DMS79 treated with DMSO at 0.1 percent for 48 hours (cell line): ENCODE data around the gene ACY1.
"Not testable (repeated sequence)": the region's sequence is repeated elsewhere in the genome, so short reads cannot be mapped to it uniquely, and the experiment has no call there.

ENCODE experiments used
- DNase-seq: peaks from one replicate; lab custom pipeline; 2025; lab: John Stamatoyannopoulos, UW

ACY1 gene

DNA sequence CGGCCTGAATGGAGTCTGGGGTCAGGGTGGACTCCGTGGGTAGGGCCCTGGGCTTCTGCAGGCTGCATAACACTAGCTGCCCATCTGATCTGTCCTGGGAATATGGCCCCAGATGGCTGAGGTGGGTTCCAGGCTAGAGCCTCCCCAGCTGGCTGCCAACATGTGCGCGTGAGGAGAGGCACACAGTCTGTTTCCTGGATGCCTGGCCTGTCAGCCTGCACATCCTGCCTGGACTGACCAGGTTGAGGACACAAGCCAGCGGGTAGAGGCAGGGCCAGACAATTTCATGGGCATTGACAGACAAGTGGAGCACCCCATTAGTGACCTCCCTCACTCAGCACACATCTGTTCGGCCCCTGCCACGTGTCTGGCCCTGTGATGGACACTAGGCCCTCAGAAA lies 42.1 kb downstream of the ACY1 start:
- DNase-seq = no peak

DNA sequence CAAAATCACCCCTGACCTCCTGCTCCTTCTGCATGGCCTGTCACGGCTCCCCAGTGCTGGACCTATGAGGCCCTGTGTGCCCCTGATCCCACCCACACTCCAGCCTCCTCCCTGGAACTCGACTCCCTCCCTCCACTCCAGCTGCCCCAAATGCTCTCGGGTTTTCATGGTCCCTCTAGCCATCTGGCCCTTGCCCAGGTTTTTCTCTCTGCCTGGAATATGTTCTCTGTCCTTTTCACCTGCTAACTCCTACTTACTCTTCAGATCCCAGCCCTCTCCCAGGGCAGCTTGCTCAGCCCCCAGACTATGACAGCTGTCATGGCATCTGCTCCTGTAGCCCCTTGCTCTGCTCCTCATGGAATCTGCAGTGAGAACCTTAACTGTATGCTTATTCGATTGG lies 42.7 kb downstream of the ACY1 start:
- no peak for DNase-seq

DNA sequence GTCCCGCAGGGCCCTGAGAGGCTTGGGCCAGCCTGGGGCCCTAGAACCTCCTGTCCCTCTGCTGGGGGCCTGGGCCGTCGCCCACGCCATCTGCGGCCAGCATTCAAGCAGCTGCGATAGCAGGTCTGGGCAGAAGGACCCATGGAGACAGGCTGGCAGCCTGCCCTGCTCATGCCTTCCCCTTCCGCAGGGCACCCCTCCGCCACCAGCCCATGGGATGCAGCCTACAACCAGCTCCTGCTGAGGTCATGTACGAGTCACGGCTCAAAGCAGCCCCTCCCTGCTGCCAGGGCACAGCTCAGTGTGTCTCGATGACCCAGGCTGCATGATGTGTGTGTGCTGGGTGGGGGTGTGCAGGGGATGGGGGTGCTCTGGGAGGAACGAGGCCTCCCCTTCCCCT lies 45.2 kb downstream of the ACY1 start:
- no peak for DNase-seq

DNA sequence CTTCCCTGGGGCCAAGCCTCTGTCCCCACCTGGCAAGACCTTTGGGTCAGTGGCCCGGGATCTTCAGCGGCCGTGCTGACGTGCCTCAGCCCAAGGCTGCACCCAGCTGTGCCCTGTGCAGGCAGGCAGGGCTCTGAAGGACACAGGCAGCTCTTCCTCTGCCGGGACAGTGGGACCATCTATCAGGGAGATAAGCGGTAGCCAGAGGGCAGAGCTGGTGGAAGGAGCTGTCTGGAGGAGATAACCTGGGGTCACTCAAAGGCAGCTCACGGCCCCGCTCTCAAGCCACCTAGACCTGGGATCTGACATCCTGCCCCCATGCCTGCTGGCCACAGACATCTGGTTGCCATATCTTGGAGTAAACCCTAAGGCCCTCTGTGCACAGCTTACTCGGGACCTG lies 45.7 kb downstream of the ACY1 start:
- DNase-seq = no peak

DNA sequence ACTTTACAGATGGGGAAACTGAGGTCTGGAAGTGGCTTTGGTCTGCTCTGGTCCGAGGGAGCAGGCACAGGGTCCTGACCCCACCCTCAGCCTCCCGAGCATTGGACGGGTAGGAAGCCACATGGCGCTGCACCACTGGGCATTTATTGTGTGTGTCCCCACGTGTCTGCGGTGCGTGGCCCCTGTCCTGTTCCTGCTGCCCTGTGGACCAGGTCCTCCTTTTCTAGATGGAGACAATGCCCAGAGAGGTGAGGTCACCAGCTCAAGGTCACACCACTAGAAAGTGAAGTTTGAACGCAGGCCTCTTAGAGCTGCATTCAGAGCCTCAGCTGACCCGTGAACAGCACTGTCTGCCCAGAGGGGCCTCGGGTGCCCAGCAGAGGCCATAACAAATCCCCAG lies 46.2 kb downstream of the ACY1 start:
- no peak for DNase-seq

DNA sequence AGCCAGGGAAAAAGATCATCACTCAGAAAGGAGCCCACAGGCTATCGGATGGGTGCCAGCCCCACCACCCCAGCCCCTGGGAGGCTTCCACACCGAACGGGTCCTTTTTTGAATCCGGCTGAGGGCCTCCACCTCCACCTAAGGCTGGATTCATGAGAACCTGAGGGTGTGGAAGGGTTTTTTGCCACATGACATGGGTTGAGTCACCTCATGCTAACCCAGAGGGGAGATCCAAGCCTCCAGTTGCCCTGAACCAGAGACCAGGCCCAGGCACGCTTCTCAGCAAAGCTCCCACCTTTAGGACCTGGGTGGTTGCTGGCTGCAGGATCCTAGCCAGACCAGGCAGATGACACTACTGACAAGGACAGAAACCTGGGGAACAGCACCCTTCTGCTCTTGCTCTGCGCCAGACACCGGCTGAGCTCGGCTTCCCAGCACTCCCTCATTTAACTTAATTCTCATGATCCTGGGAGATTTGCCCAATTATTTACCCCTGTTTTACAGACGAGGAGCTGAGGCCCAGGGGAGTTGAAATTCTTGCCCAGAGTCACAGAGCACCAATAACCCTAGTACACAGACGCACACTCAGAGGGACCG lies 47.5 kb downstream of the ACY1 start:
- no peak for DNase-seq

DNA sequence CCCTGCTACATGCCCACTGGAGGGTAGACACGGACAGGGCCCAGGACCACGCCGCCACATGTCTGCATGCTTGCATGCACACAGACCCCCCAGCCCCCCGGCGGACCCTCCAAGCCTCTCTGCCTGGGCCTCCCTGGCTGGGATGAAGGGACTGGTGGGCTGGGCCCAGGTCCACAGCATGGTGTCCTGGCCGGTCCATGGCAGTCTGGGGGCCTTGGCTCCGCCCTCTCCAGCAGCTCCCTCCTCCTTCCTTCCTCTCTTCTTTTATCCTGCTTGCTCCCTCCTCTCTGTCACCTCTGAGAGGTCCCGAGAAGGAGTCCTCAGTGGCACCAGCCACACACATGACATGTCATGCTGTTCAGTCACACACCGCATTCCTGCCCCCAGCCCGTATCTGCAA lies 48.6 kb downstream of the ACY1 start:
- DNase-seq = no peak

DNA sequence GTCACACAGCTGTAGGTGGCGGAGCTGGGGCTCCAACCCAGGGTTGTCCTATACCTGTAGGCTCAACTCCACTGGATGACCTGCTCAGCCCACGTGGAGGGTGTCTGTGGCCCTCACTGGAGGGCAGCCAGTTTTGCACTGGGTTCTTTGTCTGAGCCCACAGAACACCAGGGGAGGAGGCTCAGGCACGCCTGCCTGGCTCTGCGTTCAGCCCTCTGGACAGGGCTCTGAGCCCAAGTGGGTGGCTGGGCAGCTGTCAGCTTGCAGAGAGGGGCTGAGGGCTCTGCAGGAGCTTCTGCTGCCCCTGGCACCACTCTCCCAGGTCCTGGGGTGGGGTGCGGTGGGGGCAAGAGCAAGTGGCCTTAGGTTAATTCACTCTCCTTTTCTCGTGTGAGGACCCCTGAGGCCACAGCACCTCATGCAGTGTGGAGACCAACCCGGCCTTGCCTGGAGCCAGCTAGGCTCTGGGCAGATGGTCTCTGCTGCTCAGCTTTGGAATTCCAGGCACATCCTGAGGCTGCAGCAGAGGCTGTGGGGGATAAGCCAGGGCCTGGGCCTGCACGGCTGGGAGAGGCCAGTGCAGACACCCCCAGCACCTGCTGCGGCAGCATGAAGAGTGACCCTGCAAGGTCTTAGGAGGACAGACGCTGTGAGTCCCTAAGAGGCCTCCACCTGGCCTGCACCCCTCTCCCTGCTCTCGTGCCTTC lies 49.5 kb downstream of the ACY1 start:
- no peak for DNase-seq

DNA sequence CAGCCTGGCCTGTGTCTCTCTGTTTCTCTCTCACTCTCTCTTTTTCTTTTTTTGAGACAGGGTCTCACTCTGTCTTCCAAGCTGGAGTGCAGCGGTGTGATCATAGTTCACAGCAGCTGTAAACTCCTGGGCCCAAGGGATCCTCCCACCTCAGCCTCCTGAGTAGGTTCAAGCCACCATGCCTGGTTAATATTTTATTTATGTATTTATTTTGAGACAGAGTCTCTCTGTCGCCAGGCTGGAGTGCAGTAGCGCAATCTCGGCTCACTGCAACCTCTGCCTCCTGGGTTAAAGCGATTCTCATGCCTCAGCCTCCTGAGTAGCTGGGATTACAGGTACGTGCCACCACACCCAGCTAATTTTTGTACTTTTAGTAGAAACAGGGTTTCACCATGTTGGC lies 50.4 kb downstream of the ACY1 start:
- not testable (repeated sequence) for DNase-seq

DNA sequence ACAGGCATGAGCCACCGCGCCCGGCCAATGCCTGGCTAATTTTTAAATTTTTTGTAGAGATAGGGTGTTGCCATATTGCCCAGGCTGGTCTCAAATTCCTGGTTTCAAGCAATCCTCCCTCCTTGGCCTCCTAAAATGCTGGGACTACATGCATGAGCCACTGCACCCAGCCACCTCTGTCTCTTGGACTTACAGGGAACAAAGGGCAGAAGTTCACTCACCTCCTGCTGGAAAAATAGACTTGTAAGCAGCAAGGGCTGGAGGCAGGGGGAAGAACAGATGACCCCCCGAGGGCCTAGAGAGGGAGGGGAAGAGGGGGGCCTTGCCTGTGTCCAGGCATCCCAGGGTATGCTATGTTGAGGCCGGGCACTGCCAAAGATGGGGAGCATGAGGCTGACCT lies 50.9 kb downstream of the ACY1 start:
- no peak for DNase-seq

DNA sequence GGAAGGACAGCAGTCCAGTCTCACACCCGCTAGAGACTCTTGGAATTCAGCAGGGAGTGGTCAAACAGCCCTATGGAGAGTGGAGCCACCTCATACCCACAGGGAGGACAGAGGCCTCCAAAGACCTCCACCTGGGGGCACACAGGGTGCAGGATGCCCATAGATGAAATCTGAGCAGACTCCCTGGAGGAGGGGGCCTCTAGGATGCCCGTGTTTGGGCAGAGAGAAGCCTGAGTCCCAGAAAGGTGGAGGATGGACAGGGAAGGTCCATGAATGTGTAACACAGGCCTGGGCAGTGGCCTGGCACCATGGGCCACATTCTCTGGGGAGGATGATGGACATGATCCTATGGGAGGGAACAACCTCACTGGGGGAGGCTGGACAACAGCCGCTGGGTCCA lies 51.3 kb downstream of the ACY1 start:
- DNase-seq = no peak

DNA sequence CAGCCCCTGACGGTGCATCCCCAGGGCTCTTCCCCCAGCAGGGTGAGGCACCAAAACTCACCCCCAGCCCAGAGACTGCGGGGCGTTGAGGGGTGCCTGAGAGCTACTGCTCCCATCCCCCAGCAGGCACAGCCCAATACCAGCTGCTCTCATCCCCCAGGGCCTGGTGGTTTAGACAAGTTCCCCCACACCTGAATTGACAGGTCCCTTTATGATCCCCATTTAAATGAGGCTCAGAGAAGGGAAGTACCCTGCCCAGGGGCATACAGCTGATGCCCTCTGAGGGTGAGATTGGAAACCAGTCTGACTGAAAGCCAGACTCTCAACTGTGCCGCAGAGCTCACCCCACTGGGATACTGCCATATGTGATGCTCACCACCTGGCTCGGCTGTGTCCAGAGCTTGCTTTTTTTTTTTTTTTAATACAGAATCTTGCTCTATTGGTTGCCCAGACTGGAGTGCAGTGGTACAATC lies 52.9 kb downstream of the ACY1 start:
- DNase-seq = no peak

DNA sequence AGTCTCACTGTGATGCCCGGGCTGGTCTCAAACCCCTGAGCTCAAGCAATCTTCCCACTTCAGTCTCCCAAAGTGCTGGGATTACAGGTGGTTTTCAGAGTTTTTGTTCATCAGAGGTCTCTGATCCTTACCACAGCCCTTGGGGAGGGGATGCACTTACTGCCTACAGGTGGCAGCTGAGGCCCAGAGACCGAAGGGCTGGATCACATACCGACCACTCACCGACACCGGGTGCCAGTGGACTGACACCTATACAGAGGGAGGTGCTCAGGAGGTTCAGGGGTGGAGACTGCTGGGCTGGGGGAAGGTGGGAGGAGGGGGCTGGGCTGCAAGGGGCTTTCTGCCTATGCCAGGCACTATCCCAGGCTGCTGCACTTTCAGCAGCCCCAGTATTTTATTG lies 53.5 kb downstream of the ACY1 start:
- DNase-seq = no peak

DNA sequence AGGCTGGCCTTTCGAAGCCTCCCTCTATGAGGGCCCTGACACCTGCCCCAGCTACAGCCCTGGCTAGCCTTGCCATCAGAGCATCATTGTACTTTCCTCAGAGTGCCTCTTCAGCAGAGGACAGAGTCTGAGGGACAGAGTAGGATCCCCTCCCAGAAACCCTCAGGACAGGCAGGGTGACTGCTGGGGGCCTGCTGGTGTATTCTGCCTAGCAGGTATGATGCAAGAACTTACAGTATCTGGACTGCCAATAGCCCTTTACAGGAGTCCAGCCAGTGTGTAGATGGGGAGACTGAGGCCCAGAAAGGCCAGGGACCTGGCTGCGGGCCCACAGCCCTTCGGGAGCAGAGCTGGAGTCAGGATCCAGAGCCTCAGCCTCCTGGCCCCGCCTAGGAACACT lies 54.0 kb downstream of the ACY1 start:
- DNase-seq = no peak

DNA sequence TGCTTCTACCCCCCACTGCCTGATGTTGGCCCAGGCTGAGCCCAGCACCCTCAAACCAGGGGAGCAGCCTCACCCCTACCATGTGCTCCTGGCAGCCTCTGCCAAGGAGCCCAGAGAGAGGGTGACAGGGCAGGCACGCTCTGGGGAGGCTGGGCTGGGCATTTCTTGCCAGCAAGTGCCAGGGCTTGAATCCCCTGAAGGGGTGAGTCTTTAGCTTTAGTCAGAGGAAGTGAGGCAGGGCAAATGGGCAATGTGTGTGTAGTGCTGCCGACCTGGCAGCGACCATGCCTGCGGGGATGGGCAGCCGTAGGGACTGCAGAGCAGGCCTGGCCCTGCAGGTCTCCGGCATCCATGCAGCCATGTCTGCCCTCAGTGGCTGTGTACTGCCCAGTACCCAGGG lies 54.9 kb downstream of the ACY1 start:
- no peak for DNase-seq
